AG08395 (cell line): ENCODE measurements around the gene FAAP24.
"Not testable (repeated sequence)": the region's sequence is repeated elsewhere in the genome, so short reads cannot be mapped to it uniquely, and the experiment has no call there.

Experiments
- DNase-seq: peaks from one replicate; pipeline ENCODE4 v3.0.0; 2012; ENCODE audit warnings: mixed read lengths, low spot score

The FAAP24 gene

DNA sequence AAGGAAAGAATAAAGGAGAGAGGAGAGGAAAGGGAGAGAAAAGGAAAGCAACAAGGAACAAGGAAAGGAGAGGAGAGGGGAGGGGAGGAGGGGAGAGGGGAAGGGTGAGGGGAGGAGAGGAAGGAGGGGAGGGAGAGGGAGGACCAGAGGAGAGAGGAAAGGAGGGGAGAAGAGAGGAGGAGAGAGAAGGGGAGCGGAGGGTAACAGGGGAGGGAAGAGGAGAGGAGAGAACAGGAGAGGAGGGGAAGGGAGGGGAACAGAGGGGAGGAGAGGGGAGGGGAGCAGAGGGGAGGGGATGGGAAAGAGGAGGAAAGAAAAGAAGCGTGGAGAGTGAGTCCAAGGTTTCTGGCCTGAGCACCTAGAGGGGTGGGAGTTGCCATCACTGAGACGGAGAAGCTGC, 26.7 kb downstream of the FAAP24 start:
- no peak for DNase-seq

DNA sequence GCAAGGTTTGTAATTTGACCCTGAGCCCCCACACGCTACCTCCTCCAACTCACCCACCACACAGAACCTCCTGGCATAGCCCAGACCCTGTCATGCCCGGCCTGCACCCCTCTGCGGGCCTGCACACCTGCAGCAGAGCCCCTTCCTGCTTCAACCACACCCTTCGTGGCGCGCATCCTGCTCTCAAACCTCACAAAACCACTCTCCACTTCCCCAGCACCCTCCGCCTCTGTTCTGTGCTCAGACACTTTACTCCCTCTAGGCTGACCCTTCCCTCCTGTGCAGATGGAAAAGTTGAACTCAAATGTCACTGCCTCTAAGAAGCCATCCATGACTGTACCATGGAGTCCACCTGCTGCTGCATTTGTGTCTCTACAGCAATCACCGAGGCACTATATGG, 28.5 kb downstream of the FAAP24 start:
- no peak for DNase-seq

DNA sequence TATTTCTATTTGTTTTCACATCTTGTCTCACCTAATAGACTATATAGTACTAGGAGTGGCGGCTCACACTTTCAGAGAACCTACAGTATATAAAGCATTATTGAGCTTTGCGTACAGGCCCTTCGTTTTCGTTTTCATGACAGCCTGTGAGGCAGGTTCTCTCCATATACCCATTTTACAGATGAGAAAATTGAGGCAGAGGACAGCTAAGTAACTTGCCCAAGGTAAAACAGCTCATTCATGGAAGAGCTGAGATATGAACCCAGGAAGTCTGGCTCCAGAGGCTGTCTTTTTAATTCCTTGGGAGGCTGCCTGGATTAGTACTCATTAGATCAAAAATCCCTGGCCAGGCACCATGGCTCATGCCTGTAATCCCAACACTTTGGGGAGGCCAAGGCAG, 28.9 kb downstream of the FAAP24 start:
- DNase-seq, result no peak

DNA sequence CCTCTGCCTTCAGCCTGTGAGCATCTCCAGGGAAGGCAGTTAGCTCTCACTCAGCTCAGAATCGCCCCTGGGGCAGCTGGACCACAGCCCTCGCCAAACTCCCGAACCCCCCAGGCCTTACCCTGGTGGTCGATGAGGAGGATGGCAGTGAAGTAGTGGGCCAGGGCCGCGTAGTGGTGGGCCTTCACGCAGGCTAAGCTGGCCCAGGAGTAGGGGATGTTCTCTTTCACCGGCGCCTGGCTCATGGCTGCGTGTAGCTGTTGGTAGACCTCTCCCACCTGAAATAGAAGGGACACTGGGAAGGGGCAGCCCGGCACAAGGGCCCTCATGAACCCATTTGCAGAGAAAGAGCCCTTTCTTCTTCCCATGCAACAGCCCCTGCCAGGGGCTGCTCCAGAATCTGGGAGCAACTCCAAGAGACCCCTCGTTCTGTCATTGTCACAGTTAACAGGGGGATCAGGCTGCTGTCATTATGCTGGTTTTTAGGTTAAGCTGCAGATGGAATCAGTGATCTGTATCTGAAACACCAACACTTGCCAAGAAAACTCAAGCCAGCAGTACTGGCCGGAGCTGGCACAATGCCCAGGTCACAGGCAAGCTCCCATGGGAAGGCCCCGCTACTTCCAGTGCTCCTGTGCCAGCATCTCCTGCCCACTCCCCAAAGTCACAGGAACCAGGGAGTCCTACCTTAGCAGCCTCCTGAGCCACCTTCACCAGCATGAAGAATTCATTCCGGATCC, 30.3 kb downstream of the FAAP24 start:
- not testable (repeated sequence) for DNase-seq

DNA sequence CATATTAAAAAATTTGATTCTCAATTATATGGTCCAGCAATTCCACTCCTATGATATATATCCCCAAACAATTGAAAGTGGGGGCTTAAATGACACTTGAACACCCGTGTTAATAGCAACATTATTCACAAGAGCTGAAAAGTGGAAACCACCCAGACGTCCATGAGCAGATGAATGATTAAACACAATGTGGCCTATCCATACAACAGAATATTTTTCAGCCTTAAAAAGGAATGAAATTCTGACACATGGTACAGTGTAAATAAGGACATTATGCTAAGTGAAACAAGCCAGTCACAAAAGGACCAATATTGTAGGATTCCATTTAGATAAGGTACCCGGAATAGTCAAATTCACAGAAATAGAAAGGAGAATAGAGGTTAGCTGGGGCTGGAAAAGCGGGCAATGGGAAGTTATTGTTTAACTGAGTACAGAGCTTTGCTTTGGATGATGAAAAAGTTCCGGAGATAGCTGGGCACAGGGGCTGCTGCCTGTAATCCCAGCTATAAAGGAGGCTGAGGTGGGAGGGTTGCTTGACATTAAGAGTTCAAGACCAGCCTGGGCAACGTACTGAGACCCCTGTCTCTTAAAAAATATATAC, 31.5 kb downstream of the FAAP24 start:
- DNase-seq, result not testable (repeated sequence)

DNA sequence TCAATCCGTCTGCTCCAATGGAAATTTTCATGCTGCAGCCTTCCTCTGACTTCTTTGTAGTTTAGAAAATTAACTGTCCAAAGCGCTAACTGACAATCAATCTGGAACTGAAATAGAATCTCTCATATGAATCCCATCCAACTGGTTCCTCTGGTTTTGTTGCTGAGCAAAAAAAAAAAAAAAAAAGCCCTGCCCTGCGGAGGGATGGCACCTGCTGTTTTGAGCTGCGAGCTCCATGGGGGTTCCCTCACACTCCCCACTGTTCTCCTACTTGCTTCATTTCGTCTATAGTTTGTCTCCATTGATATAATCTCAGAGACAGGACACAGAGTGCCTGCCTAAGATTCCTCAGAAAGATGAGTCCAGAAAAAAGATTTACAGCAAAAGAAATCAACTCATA, 33.4 kb downstream of the FAAP24 start:
- DNase-seq, result no peak

DNA sequence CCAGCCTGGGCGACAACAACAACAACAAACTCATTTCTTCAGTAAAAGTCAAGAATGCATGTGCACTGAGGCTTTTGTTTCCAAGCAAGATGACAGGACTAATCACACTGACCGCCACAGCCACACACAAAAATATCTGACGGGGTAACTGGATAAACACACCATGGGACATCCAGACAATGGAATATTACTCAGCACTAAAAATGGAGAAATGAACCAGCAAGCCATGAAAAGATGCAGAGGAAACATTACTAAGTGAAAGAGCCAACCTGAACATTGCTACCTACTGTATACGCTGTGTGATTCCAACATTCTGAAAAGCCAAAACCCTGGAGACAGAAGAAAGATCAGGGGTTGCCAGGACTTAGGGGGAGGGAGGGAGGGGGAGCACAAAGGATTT, 36.7 kb downstream of the FAAP24 start:
- DNase-seq, result no peak

DNA sequence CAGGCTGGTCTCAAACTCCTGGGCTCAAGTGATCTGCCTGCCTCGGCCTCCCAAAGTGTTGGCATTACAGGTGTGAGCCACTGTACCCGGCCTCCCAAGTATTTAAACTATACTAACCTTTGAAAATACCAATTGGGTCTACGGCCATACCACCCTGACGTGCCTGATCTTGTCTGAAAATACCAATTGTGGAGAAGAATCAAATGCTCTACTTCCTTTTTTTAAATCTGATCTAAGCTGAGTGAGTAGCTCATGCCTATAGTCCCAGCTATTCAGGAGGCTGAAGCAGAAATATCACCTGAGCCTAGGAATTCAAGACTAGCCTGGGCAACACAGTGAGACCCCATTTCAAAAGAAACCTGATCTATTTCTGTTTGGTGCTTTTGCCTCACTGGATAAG, 38.8 kb downstream of the FAAP24 start:
- DNase-seq, result not testable (repeated sequence)

DNA sequence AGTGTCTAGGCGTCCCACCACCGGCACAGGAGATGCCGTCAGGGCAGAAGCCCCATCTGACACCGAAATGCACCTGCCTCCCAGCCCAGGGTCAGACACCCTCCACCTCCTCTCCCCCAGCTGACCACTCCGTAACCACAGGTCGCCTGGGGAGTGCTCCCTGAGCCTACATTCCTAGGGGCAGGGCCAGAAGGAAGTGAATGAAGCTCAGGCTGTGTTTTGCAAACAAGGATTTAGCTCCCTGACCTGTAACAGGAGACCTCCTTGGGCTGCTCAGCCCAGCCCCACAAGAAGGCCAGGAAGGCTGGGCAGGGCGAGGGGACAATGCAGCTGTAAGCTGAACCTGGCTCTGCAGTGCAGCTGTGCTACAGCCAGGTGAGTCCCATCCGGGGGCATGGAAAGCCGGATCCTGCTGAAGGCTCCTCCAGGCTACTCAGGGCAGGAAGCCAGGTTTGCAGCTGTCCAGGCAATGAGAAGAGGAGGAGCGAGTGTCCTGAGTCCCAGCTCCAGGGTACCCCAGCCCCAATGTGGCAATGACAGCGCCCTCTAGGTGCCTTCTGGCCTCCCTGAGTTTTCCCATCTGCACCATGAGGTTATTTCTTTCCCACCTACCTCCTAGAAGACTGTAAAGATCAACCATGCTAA, 50.6 kb downstream of the FAAP24 start:
- DNase-seq, result no peak

DNA sequence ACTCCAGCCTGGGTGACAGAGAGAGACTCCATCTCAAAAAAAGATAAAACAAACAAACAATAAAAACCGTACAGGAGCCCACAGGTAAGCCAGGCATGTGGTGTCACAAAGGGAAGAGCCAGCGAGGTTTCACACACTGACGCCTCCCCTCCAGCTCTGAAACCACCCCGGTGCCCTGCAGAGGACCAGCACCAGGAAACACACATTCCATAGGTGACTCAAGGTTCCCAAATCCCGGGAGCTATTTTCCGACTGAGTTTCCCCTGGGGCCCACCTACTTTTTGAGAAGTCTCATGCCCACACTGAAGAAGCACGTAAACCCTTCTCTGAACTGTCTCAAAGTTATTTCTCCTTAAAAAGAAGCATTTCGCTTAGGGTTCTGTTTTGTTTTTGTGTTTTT, 52.4 kb downstream of the FAAP24 start:
- DNase-seq, result no peak

DNA sequence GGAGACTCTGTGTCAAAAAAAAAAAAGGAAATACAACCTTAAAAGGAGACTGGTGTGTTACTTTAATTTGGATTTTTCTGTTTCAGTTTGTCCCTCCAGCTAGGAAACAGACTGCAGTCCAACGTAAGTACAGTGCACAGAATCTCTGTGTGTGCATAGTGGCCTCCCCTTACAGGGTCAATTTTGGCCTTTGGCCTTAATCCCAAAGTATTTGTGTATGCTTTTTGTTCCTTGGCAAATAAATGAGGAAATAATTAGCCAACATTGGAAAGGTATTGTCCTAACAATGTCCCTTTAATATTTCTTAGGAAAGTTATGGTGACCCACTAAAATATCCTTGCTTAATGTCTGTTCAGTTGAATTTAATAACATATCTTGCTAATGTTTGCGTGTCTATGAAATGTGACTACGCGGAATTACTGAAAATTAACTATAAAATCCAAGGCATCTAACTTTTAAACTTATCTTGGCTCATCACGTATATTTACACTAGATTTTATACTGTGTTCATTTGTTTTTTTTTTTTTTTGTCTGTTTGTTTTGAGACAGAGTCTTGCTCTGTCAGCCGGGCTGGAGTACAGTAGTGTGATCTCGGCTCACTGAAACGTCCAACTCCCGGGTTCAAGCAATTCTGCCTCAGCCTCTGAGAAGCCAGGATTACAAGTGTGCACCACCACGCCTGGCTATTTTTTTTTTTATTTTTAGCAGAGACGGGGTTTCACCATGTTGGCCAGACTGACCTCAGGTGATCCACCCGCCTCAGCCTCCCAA, 53.6 kb downstream of the FAAP24 start:
- not testable (repeated sequence) for DNase-seq

DNA sequence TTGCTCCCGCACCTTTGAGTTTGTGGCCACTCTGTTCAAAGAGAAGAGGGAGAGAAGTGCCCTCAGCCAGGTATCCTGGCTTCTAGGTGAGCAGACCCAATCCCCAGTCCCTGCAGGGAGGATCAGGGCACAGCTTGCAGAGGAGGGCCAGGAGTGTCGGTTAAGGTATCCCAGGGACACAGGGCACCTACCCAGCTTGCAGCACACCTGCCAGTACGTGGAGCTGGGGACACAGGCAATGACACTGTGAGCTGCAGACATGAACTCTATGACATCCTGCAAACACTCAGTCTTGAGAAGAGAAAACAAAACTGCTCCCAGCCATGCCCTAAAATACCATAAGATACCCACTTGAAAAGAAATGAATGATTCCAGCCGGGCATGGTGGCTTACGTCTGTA, 54.6 kb downstream of the FAAP24 start:
- DNase-seq, result not testable (repeated sequence)
